Mesendoderm (in vitro differentiated cells): Measurements from ENCODE around the gene RALGPS1.
"Not testable (repeated sequence)": the region's sequence is repeated elsewhere in the genome, so short reads cannot be mapped to it uniquely, and the experiment has no call there.

Experiments used
- DNase-seq: peaks from one replicate; pipeline ENCODE4 v3.0.0; 2013
- H2AK5ac ChIP-seq: 2 replicates; pipeline ENCODE4 v1.6.1; 2013; ENCODE audit warnings: low read length, inconsistent platforms
- H2BK120ac ChIP-seq: 2 replicates; pipeline ENCODE4 v1.6.1; 2013; ENCODE audit warnings: low read depth, mild to moderate bottlenecking, low read length, moderate library complexity, mixed read lengths
- H2BK15ac ChIP-seq: replicated peaks from 2 replicates; pipeline ENCODE4 v1.6.1; 2013; ENCODE audit warnings: low read depth, mild to moderate bottlenecking, moderate library complexity
- H2BK5ac ChIP-seq: 2 replicates; pipeline ENCODE4 v1.6.1; 2013; ENCODE audit warnings: low read length, inconsistent platforms
- H3K18ac ChIP-seq: 2 replicates; pipeline ENCODE4 v1.6.1; 2013; ENCODE audit warnings: mild to moderate bottlenecking, low read length, mixed read lengths
- H3K23ac ChIP-seq: one replicate; pipeline ENCODE4 v1.6.1; 2013; ENCODE audit warnings: low read length
- H3K27ac ChIP-seq: 2 replicates; pipeline ENCODE4 v1.5.1; 2013; ENCODE audit warnings: low read depth, mild to moderate bottlenecking, inconsistent platforms, low read length, moderate library complexity
- H3K27me3 ChIP-seq: 2 replicates; pipeline ENCODE4 v1.6.1; 2013; ENCODE audit warnings: low read length, control low read depth, mild to moderate bottlenecking, inconsistent platforms; ENCODE audit not compliant: insufficient read depth, poor library complexity
- H3K36me3 ChIP-seq: 2 replicates; pipeline ENCODE4 v1.6.1; 2013; ENCODE audit warnings: low read length, inconsistent platforms; ENCODE audit not compliant: control insufficient read depth, insufficient read depth
- H3K4ac ChIP-seq: one replicate; pipeline ENCODE4 v1.6.1; 2013; ENCODE audit warnings: low read depth, mild to moderate bottlenecking, low read length, moderate library complexity
- H3K4me1 ChIP-seq: 2 replicates; pipeline ENCODE4 v1.6.1; 2013; ENCODE audit warnings: low read depth, low read length, inconsistent platforms; ENCODE audit not compliant: control insufficient read depth
- H3K4me2 ChIP-seq: 2 replicates; pipeline ENCODE4 v1.6.1; 2013; ENCODE audit warnings: low read length
- H3K4me3 ChIP-seq: 2 replicates; pipeline ENCODE4 v1.5.1; 2013; ENCODE audit warnings: mild to moderate bottlenecking, low read length
- H3K56ac ChIP-seq: one replicate; pipeline ENCODE4 v1.6.1; 2013; ENCODE audit warnings: low read length
- H3K79me1 ChIP-seq: 2 replicates; pipeline ENCODE4 v1.6.1; 2013; ENCODE audit warnings: low read length, inconsistent platforms
- H3K79me2 ChIP-seq: 2 replicates; pipeline ENCODE4 v1.6.1; 2013; ENCODE audit warnings: mild to moderate bottlenecking, low read length; ENCODE audit not compliant: control insufficient read depth, insufficient read depth
- H3K9ac ChIP-seq: 2 replicates; pipeline ENCODE4 v1.6.1; 2013; ENCODE audit warnings: low read length, inconsistent platforms
- H4K5ac ChIP-seq: one replicate; pipeline ENCODE4 v1.6.1; 2013; ENCODE audit warnings: low read length
- H4K8ac ChIP-seq: one replicate; pipeline ENCODE4 v1.6.1; 2013; ENCODE audit warnings: low read depth, mild to moderate bottlenecking, control low read depth, low read length, moderate library complexity
- WGBS: extraction: QIAGEN DNeasy Blood & Tissue Kit; methylation state at CpG from one replicate; pipeline ENCODE4 v1.1.7; 2013; ENCODE audit warnings: low lambda C conversion rate, missing lambda C conversion rate; ENCODE audit not compliant: insufficient coverage; ENCODE audit errors: extremely low coverage; 5-methylcytosine and 5-hydroxymethylcytosine counted together

Gene RALGPS1

DNA sequence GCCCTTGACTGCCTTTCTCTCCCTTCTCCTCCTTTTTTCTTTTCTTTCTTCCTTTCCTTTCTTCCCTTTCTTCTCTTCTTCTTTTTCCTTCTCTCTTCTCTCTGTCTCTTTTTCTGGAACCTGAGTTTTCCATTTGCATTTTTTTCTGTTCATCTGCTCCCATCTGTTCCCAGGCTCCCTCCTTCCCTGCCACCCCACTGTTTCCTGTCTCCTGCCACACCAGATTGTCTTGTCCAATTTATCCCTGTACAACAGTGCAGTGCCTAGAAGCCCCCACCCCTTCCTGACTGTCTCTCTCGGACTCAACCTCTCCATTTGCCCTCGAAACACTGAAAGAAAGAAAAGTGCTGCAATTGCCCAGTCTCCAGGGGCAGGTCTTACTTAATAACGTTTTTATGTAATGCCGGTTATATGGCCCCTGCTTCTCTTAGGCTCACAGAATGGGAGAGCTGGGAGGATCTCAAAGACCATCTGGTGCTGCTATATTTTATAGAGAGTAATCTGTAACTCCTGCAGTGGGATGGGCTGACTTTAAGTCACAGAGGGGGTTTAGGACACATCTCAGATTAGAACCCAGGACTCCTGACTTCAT lies 101.4 kb downstream of the RALGPS1 start:
- H3K79me2 ChIP-seq: no peaks in the 10 kb centered on the region
- no peak for DNase-seq
- no peak overlapping the region for H4K8ac ChIP-seq
- no peaks in the 10 kb centered on the region for H3K27me3 ChIP-seq
- H3K18ac ChIP-seq: no peak overlapping the region
- H2AK5ac ChIP-seq: no peak overlapping the region
- H2BK120ac ChIP-seq: no peak overlapping the region
- H3K9ac ChIP-seq: no peak overlapping the region
- H2BK15ac ChIP-seq: no peak overlapping the region
- H4K5ac ChIP-seq: no peak overlapping the region
- H3K4me3 ChIP-seq: no peak overlapping the region
- no peak overlapping the region for H3K23ac ChIP-seq
- no peak overlapping the region for H3K4me2 ChIP-seq
- no peaks in the 10 kb centered on the region for H3K36me3 ChIP-seq
- H3K56ac ChIP-seq: no peak overlapping the region
- no peak overlapping the region for H3K27ac ChIP-seq
- H3K4ac ChIP-seq: no peak overlapping the region
- WGBS: no CpG with 5 or more reads among the region's 4 CpGs
- no peaks in the 10 kb centered on the region for H3K79me1 ChIP-seq
- no peaks in the 10 kb centered on the region for H3K4me1 ChIP-seq
- H2BK5ac ChIP-seq: no peak overlapping the region

DNA sequence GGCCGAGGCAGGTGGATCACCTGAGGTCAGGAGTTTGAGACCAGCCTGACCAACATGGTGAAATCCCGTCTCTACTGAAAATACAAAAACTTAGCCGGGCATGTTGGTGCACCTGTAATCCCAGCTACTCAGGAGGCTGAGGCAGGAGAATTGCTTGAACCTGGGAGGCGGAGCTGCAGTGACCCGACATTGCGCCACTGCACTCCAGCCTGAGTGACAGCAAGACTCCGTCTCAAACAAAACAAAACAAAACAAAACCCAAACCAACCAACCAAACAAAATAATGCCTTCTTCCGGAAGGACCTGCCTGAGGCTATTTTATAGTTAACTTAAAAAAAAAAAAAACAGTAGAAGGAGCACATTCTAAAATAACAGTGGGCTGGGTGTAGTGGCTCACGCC lies 103.4 kb downstream of the RALGPS1 start:
- not testable (repeated sequence) for H2AK5ac ChIP-seq, H3K4me2 ChIP-seq, H3K9ac ChIP-seq, H3K27me3 ChIP-seq, H2BK5ac ChIP-seq, H3K79me1 ChIP-seq, H3K36me3 ChIP-seq, H2BK120ac ChIP-seq, H3K56ac ChIP-seq, H2BK15ac ChIP-seq, H3K4ac ChIP-seq, H3K79me2 ChIP-seq, H4K5ac ChIP-seq, H3K23ac ChIP-seq, H4K8ac ChIP-seq, H3K4me1 ChIP-seq, H3K4me3 ChIP-seq, DNase-seq, H3K27ac ChIP-seq, H3K18ac ChIP-seq
- WGBS: no CpG with 5 or more reads among the region's 9 CpGs

GRCh38 chr9:127018935-127019334 lies 104.4 kb downstream of the RALGPS1 start:
- DNase-seq: no peak
- Histone ChIP-seq H3K27ac (no peak overlapping the region), H3K27me3 (no peaks in the 10 kb centered on the region), H3K56ac (no peak overlapping the region), H3K18ac (no peak overlapping the region), H3K4me3 (no peak overlapping the region), H2AK5ac (no peak overlapping the region), H3K23ac (no peak overlapping the region), H2BK120ac (no peak overlapping the region), H3K9ac (no peak overlapping the region), H3K36me3 (no peaks in the 10 kb centered on the region), H4K5ac (no peak overlapping the region), H3K4ac (no peak overlapping the region), H2BK5ac (no peak overlapping the region), H3K79me2 (no peaks in the 10 kb centered on the region), H3K79me1 (no peaks in the 10 kb centered on the region), H4K8ac (no peak overlapping the region), H2BK15ac (no peak overlapping the region), H3K4me1 (no peaks in the 10 kb centered on the region), H3K4me2 (no peak overlapping the region)
- no CpG with 5 or more reads among the region's 2 CpGs for WGBS

- Histone ChIP-seq H3K4me3 (no peak overlapping the region), H3K27me3 (no peaks in the 10 kb centered on the region), H3K36me3 (no peaks in the 10 kb centered on the region), H3K9ac (no peak overlapping the region), H3K79me2 (no peaks in the 10 kb centered on the region), H2AK5ac (no peak overlapping the region), H2BK120ac (no peak overlapping the region), H3K4me2 (no peak overlapping the region), H4K5ac (no peak overlapping the region), H3K79me1 (no peaks in the 10 kb centered on the region), H3K18ac (no peak overlapping the region), H2BK5ac (no peak overlapping the region), H3K23ac (no peak overlapping the region), H3K4ac (no peak overlapping the region), H3K4me1 (no peaks in the 10 kb centered on the region), H3K56ac (no peak overlapping the region), H2BK15ac (no peak overlapping the region), H4K8ac (no peak overlapping the region), H3K27ac (no peak overlapping the region)
- WGBS: no CpG with 5 or more reads among the region's 4 CpGs
- DNase-seq: no peak
These were observed 105.6 kb downstream of the RALGPS1 start for GRCh38 chr9:127020036-127020801.

GRCh38 chr9:127020802-127021078 lies 106.2 kb downstream of the RALGPS1 start:
- no peak overlapping the region for H4K8ac ChIP-seq
- H3K4me1 ChIP-seq: no peaks in the 10 kb centered on the region
- H3K27me3 ChIP-seq: no peaks in the 10 kb centered on the region
- no peak overlapping the region for H2BK120ac ChIP-seq
- H2AK5ac ChIP-seq: no peak overlapping the region
- no peak overlapping the region for H2BK15ac ChIP-seq
- no peak overlapping the region for H3K23ac ChIP-seq
- H3K79me2 ChIP-seq: no peaks in the 10 kb centered on the region
- H3K4me2 ChIP-seq: no peak overlapping the region
- H3K4me3 ChIP-seq: no peak overlapping the region
- no peak overlapping the region for H3K18ac ChIP-seq
- H4K5ac ChIP-seq: no peak overlapping the region
- H3K27ac ChIP-seq: no peak overlapping the region
- no peaks in the 10 kb centered on the region for H3K36me3 ChIP-seq
- no peak overlapping the region for H3K9ac ChIP-seq
- DNase-seq: no peak
- H3K4ac ChIP-seq: no peak overlapping the region
- H3K56ac ChIP-seq: no peak overlapping the region
- H3K79me1 ChIP-seq: no peaks in the 10 kb centered on the region
- H2BK5ac ChIP-seq: no peak overlapping the region
